ENCODE results near the gene VSIG10L2.

The VSIG10L2 gene

GRCh38 chr11:125943661-125944349, 2.0 kb upstream of the VSIG10L2 start:
- TF ChIP-seq ZFX (IDR thresholded peaks at IDR 0.05) (no peak), CTCF (conservative IDR thresholded peaks at IDR 0.05) (no peak)
- no peak overlapping the region for H3K27ac ChIP-seq

- H3K27ac ChIP-seq, result no peak overlapping the region
- no peak for TF ChIP-seq ZFX (IDR thresholded peaks at IDR 0.05)
- TF ChIP-seq CTCF (conservative IDR thresholded peaks at IDR 0.05), result no peak
These were observed 1.4 kb upstream of the VSIG10L2 start for GRCh38 chr11:125944350-125945010.

GRCh38 chr11:125945011-125945796, 640 bp upstream of the VSIG10L2 start:
- no peak overlapping the region for H3K27ac ChIP-seq
- no peak for TF ChIP-seq CTCF (conservative IDR thresholded peaks at IDR 0.05)
- no peak for TF ChIP-seq ZFX (IDR thresholded peaks at IDR 0.05)

GRCh38 chr11:125946712-125947418, 1.0 kb downstream of the VSIG10L2 start:
- TF ChIP-seq CTCF (conservative IDR thresholded peaks at IDR 0.05) (no peak), ZFX (IDR thresholded peaks at IDR 0.05) (no peak)
- no peak overlapping the region for H3K27ac ChIP-seq

GRCh38 chr11:125947419-125948277, 1.8 kb downstream of the VSIG10L2 start:
- TF ChIP-seq CTCF (conservative IDR thresholded peaks at IDR 0.05) (no peak), ZFX (IDR thresholded peaks at IDR 0.05) (no peak)
- no peak overlapping the region for H3K27ac ChIP-seq

- no peak overlapping the region for H3K27ac ChIP-seq
- TF ChIP-seq ZFX (IDR thresholded peaks at IDR 0.05) (no peak), CTCF (conservative IDR thresholded peaks at IDR 0.05) (no peak)
These were observed 2.6 kb downstream of the VSIG10L2 start for GRCh38 chr11:125948278-125949051.
